ENCODE results near the gene APOA1.

DNA sequence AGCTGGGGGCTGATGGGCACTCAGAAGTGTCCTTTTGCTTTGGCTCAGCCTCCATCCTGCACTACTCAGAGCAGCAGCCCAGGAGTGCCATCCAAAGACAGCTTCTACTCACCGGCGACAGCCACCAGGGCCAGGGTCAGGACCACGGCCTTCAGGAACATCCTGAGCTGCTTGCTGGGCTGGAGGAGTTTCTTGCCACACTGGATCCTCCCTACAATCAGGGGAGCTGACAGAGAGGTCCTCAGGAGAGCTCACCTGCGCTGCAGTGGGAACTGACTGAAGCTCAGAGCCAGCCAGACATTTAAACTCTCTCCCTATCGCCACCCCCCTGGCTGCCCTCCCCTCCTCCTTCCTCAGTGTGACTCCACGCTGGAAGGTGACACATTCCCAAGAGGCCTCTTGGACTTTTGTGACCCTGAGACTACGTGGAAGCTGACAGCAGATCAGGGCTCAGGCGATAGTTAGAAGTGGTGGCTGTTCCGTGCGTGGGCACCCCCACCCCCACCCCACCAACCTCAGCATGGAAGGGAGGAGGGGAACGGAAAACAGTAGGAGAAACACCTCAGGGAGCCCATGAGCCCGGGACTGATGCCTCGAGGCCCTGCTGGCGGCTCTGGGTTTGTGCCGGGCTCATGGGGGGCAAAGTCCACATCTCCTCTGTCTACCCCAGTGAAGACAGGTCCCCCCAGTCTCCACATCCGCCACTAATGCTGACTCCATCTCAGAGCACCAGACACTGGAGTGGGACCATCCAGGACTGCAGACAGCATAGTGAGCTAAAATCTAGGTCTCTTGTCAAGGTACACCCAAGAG, 14.2 kb downstream of the APOA1 start, which contains the start of gene APOA4:
- TF ChIP-seq EZH2phosphoT487 (IDR thresholded peaks at IDR 0.05; ENCODE audit: insufficient read depth, low read depth), result no peak
- no peak for TF ChIP-seq EZH2 (IDR thresholded peaks at IDR 0.05; ENCODE audit: insufficient read depth, poor library complexity, severe bottlenecking)
